ENCODE measurements around the gene MYH6. TPM values are rescaled to one million over a fixed set of nuclear protein-coding genes. Genes with fewer than 3 reads are reported as not detected.
"Not testable (repeated sequence)": the region's sequence is repeated elsewhere in the genome, so short reads cannot be mapped to it uniquely, and the experiment has no call there.

MYH6 gene
- total RNA-seq, 1 donor from 2014 or later, result 4,934 TPM

DNA sequence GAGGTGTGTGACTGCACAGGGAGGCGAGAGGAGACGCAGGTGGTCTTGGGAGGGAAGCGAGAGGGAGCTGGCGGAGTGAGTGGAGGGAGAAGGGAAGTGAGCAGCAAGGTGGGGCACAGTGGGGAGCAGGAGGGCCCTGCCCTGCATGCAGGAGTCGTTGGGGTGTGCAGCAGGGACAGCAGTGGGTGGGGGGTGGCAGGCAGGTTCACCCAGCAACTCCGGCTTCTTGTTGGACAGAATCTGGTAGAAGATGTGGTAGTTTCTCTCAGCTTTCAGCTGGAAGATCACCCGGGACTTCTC, 5.0 kb downstream of the MYH6 start:
- ATAC-seq (ENCODE audit: poor library complexity) (no peak), DNase-seq (peak; percentile 30)
- intact Hi-C loops (cut with DNase I), result no loop called here

- DNase-seq (peak; percentile 48), ATAC-seq (ENCODE audit: poor library complexity) (no peak)
- intact Hi-C loops (cut with DNase I), result no loop called here
These were observed 5.6 kb downstream of the MYH6 start for GRCh38 chr14:23402296-23403138.

- ATAC-seq (ENCODE audit: poor library complexity), result peak; percentile 0
- peak; percentile 37 for DNase-seq
- intact Hi-C loops (cut with DNase I), result no loop called here
These were observed 6.8 kb downstream of the MYH6 start for GRCh38 chr14:23401291-23401690.

DNA sequence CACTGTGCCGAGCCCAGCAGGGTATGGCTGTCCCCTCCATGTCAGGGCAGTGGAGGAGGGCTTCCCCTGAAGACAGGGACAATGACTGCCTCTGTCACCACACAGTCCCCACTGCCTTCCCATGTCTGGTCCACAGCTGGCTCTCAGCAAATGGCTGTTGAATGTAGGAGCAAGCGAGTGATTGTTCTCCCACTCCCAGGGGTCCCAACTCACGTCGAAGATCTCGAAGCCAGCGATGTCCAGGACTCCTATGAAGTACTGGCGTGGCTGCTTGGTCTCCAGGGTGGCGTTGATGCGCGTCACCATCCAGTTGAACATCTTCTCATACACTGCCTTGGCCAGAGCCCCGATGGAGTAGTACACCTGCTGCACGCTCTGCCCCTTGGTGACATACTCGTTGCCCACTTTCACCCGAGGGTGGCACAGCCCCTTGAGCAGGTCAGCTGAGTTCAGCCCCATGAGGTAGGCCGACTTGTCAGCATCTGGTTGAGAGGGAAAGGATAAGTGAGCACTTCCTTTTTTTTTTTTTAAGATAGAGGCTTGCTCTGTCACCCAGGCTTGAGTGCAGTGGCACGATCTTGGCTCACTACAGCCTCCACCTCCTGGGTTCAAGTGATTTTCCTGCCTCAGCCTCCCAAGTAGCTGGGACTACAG, 7.5 kb downstream of the MYH6 start:
- DNase-seq (peak; percentile 36), ATAC-seq (ENCODE audit: poor library complexity) (peak; percentile 1)
- intact Hi-C loops (cut with DNase I), result not testable (repeated sequence)

DNA sequence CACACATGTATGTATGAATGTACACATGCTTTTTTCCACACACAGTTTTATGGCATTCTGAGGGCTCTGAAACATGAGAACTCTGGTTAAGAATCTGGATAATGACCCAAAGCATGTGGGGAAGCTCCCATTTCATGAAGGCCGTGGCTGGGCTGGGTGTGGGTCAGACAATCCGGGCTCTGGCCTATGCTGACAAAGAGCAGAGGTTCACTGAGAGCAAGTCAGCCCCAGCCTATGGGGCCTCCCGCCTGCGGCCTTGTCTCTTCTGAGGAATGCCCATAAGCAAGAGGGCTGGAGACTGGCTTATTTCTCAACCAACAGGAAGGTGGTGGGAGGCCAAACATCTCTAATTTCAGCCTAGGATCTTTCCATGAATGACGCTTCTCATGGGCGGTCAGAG, 8.5 kb downstream of the MYH6 start:
- ATAC-seq (ENCODE audit: poor library complexity) (no peak), DNase-seq (peak; percentile 41)
- intact Hi-C loops (cut with DNase I), result no loop called here

- DNase-seq (peak; percentile 31), ATAC-seq (ENCODE audit: poor library complexity) (no peak)
- intact Hi-C loops (cut with DNase I), result no loop called here
These were observed 8.9 kb downstream of the MYH6 start for GRCh38 chr14:23399136-23399535.

GRCh38 chr14:23398348-23398747, 9.7 kb downstream of the MYH6 start:
- intact Hi-C loops (cut with DNase I), result no loop called here
- no peak for DNase-seq
- no peak for ATAC-seq (ENCODE audit: poor library complexity)

- intact Hi-C loops (cut with DNase I), result no loop called here
- peak; percentile 0 for ATAC-seq (ENCODE audit: poor library complexity)
- no peak for DNase-seq
These were observed 11.2 kb downstream of the MYH6 start for GRCh38 chr14:23396781-23397407.

DNA sequence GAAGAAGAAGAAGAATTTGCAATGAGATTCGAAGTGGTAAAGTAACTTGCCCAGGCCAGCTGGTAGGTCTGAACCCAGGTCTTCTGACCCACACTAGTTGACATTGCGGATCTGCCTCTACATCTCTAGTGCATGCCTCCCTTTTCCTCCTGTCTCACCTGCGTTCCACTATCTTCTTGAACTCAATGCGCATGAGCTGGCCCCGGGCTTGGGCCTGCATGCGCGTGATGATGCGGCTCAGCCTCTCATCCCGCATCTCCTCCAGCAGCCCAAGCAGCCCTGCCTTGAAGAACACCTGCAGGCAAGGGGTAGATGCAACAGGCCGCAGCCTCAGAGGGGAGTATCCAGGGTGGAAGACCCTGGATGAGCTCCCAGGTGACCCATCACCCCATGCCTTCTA, 11.9 kb downstream of the MYH6 start:
- no peak for ATAC-seq (ENCODE audit: poor library complexity)
- DNase-seq, result peak; percentile 23
- intact Hi-C loops (cut with DNase I), result no loop called here

DNA sequence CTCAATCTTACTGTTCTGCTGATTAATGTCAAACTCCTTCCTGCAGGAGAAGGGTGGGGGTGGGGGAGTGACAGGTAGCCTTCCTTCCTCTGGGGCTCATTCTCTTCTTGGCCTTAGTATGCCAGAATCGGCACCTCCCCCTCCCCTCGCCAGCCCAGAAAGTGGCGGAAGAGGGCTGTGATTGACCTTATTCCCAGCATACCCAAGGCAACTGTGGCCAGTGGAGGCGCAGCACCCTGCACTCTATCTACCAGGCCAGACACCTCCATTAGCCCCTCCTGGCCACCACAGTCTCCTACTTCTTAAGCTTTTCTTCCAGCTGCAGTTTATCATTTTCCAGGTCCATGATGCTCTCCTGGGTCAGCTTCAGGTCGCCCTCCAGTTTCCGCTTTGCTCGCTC, 15.5 kb downstream of the MYH6 start:
- no peak for DNase-seq
- intact Hi-C loops (cut with DNase I), result no loop called here
- no peak for ATAC-seq (ENCODE audit: poor library complexity)

GRCh38 chr14:23389871-23390270, 18.2 kb downstream of the MYH6 start:
- DNase-seq; intact Hi-C loops (cut with DNase I): not testable (repeated sequence)
- ATAC-seq (ENCODE audit: poor library complexity), result peak; percentile 1

- no peak for ATAC-seq (ENCODE audit: poor library complexity)
- intact Hi-C loops (cut with DNase I), result no loop called here
- DNase-seq, result no peak
These were observed 18.7 kb downstream of the MYH6 start for GRCh38 chr14:23389396-23389795.

DNA sequence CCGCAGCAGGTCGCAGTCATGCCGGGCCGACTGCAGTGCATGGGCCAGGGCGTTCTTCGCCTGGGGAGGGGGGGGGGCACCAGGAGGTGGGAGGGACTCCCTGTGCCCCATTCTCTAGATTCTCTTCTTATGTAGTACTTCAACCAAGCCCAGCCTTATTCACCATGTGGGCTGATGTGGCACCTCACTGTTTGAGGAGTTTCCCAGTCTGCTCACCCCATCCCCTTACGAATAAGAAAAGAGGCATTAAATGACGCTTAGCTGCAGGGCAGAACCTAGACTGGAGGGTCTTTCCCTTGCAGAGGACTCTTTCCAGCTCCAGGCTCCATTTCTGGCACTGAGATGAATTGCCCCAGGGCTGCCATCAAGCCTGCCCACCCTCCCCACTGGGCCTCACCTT, 19.1 kb downstream of the MYH6 start:
- ATAC-seq (ENCODE audit: poor library complexity) (peak; percentile 0), DNase-seq (no peak)
- intact Hi-C loops (cut with DNase I), result no loop called here

DNA sequence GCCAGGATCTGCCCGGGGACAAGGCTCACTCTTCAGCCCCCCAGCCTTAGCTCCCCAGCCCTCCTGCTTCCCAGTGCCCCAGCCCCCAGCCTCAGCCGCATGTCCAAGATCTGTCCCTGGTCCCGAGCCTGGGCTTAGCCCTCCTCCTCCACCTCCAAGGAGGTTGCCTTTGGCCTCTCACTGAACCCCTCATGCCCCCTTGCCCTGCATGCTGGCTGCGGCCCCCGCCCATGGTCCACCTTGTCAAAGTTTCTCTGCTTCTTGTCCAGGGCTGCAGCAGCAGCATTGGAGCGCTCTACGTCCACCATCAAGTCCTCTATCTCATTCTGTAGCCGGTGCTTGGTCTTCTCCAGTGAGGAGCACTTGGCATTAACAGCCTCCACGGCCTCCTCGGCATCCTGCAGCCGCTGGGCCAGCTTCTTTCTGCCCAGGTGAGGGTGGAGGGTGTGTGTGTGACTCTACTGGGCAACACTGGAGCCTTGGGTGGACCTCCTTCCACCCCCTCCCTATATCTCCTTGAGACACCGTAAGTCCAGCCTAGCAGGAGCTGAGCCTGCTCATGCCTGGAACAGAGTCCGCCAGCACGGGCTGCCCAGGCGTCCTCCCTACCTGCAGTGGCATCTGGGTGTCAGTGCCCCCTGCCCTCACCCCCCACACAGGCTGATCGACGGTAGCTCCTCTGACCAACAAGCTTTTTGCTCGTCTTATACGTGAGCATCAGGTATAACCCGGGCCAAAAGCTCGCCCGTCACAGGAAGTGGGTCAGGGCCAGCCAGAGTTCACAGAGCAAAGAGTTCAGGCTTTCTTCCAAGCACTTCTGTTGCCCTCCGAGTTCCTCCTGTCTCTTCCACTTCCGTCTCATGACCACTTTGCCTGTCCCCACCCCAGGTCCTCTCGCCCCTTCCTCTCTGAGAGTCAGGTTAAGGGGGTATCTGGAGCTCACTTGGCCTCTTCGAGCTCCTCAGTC, 19.9 kb downstream of the MYH6 start:
- ATAC-seq (ENCODE audit: poor library complexity) (peak; percentile 0), DNase-seq (no peak)
- intact Hi-C loops (cut with DNase I), result no loop called here

DNA sequence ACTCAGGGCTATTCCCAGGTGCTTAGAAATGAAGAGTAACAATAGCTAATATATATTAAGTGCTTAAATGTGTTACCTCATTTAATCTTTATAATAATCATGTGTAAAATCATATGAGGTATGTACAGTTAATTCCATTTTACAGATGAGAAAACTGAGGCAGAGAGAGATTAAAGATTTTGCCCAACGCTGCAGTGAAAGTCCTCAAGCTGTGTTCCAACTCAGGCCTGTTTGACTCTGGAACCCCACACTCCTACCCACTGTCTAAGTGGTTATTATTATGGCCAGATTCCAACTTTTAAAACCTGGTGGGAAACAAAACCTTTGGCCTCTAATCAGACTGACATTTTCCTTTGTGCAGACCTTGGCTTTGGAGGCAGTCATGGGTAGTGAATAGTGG, 21.1 kb downstream of the MYH6 start:
- DNase-seq, result no peak
- intact Hi-C loops (cut with DNase I), result no loop called here
- ATAC-seq (ENCODE audit: poor library complexity), result no peak

GRCh38 chr14:23386266-23386657, 21.8 kb downstream of the MYH6 start:
- intact Hi-C loops (cut with DNase I); ATAC-seq (ENCODE audit: poor library complexity); DNase-seq: not testable (repeated sequence)

- ATAC-seq (ENCODE audit: poor library complexity) (no peak), DNase-seq (no peak)
- intact Hi-C loops (cut with DNase I), result no loop called here
These were observed 22.3 kb downstream of the MYH6 start for GRCh38 chr14:23385642-23386265.

GRCh38 chr14:23385244-23385641, 22.8 kb downstream of the MYH6 start:
- ATAC-seq (ENCODE audit: poor library complexity) (no peak), DNase-seq (no peak)
- intact Hi-C loops (cut with DNase I), result no loop called here

Measured in Right ventricle myocardium superior (tissue), 1 donor.